ENCODE measurements around the gene PRR13. TPM values are rescaled to one million over a fixed set of nuclear protein-coding genes. Genes with fewer than 3 reads are reported as not detected.

PRR13 gene
- total RNA-seq, 4 donors from 2014 or later, result 175 to 307 (median 261) TPM

DNA sequence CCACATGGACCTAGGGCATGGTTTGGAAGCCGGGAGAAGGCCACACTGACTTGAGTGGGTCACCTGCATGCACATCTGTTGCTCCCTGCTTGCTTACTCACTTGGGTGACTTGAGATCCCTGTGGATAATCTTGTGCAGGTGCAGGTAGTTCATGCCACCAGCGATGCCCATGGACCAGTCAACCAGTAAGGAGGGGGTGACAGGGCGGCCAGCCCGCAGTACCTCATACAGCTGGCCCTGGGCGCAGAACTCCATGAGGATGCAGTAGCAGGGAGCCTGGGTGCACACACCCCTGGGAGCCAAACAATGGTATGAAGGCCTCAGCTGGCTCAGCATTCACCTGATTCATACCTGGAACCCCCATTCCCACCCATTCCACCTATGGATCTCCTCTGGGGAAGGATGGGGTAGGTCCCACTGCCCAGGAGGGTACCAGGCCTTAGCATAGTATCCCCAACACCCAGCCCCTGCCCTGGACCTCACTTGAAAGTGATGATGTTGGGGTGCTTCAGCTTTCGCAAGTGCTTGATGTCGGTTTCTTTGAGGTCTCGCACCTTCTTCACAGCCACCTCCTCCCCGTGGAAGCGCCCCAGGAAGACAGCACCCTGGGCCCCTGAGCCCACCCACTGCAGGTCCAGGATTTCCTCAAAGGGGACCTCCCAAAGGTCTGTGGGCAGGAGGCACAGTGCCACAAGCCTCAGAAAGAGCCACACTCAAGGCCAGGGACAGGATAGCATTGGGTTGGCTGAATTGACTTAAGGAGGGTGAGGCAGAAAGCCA is 44.6 kb downstream of the PRR13 start:
- H3K36me3 ChIP-seq, result peaks cover 0 to 4% (median 0%) of the 10 kb centered on the region in 4 donors
- no peak for DNase-seq
- intact Hi-C loops (cut with DNase I; ENCODE audit: low total_unique reads), result no loop called here
- no peak overlapping the region for H3K4me3 ChIP-seq
- in situ Hi-C loops (cut with MboI; ENCODE audit: low pct_ligation_motif_present in 1 of 4, low pct_unique_long_range_greater_than_20kb in 1 of 4, low sequenced_read_pairs in 3 of 4), result no loop called here
- H3K27me3 ChIP-seq, result no peaks in the 10 kb centered on the region
- TF ChIP-seq, protein P1, sequence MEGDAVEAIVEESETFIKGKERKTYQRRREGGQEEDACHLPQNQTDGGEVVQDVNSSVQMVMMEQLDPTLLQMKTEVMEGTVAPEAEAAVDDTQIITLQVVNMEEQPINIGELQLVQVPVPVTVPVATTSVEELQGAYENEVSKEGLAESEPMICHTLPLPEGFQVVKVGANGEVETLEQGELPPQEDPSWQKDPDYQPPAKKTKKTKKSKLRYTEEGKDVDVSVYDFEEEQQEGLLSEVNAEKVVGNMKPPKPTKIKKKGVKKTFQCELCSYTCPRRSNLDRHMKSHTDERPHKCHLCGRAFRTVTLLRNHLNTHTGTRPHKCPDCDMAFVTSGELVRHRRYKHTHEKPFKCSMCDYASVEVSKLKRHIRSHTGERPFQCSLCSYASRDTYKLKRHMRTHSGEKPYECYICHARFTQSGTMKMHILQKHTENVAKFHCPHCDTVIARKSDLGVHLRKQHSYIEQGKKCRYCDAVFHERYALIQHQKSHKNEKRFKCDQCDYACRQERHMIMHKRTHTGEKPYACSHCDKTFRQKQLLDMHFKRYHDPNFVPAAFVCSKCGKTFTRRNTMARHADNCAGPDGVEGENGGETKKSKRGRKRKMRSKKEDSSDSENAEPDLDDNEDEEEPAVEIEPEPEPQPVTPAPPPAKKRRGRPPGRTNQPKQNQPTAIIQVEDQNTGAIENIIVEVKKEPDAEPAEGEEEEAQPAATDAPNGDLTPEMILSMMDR (IDR thresholded peaks at IDR 0.05), result no peak
- TF ChIP-seq POLR2AphosphoS5 (IDR thresholded peaks at IDR 0.05) (peak in 1 of 3 donors; percentile 5), EP300 (IDR thresholded peaks at IDR 0.05; ENCODE audit: low read depth) (no peak), POLR2A (IDR thresholded peaks at IDR 0.05) (no peak)
- 94% methylated on average over 10 of the region's 10 CpGs; no CpG with 5 or more reads in 1 of the 2 donors for WGBS, 2 donors (ENCODE audit: low coverage in 1 of 2)
- no peaks in the 10 kb centered on the region for H3K9me3 ChIP-seq
- H3K27ac ChIP-seq, result no peak overlapping the region
- H3K4me1 ChIP-seq, result peaks cover 0 to 11% (median 7%) of the 10 kb centered on the region in 4 donors

DNA sequence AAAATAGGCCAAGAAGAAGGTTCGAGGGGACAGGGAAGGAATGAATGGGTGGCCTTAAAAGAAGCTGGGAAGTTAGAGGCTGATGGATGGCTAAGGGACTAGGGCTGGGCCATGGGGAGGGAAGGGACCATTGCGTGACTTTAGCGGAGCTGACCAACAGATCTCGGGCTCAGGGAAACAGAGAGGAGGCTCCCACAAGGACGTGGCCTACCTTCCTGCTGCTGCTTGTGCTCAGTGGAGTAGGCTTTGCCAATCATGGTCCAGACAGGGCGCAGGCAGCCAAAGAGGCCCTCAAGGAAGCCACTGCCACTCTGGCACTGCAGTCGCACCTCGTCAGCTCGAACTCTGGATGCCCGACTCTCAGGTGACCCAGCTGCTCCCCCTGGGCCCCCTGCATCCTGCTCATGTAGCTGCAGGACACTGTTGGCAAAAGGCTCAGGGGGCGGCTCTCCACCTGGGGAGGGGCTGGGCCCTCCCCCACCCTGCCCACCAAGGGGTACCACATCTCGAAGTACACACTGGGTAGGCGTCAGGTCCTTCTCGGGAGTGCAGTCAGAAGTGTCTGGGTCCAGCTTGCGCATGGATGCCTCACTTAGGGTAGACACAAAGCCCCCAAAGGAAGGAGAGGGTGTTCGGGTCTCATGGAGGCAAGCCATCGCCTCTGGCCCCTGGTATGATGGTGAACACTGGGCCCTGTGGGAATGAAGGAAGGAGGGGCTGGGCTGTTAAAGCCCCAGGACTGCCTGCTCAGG is 45.4 kb downstream of the PRR13 start:
- in situ Hi-C loops (cut with MboI; ENCODE audit: low pct_ligation_motif_present in 1 of 4, low pct_unique_long_range_greater_than_20kb in 1 of 4, low sequenced_read_pairs in 3 of 4), result no loop called here
- 83 to 100% methylated on average over 1 to 17 of the region's 17 CpGs for WGBS, 2 donors (ENCODE audit: low coverage in 1 of 2)

DNA sequence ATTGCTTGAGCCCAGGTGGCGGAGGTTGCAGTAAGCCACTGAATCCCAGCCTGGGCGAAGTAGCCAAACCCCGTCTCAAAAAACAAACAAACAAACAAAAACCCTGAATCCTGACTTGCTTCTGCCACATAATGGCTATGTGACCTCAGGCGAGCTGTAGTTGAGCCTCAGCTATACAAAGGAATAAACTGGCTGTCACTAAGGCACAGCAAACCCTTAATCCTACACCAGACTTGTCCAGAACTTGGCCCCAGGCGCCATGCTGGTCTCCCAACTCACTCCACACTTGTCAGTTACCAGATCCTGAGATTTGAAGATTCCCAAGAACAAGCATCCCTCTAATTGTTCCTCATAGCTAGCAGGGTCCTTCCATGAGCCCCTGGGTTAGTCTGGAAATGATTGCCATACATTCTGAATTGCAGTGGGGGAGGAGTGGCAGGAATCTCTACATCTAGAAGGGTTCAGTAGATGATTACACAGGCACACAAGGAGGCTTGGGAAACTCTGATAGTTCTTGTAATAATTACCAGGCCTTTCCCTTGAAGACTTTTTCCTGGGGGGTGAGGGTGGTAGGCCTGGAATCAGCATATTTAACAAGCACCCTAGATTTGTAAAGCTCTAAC is 47.8 kb downstream of the PRR13 start:
- WGBS, 2 donors (ENCODE audit: low coverage in 1 of 2), result 95% methylated on average over 5 of the region's 5 CpGs; no CpG with 5 or more reads in 1 of the 2 donors
- no peaks in the 10 kb centered on the region for H3K9me3 ChIP-seq
- H3K4me1 ChIP-seq, result peaks cover 9 to 21% (median 14%) of the 10 kb centered on the region in 4 donors
- no peaks in the 10 kb centered on the region for H3K27me3 ChIP-seq
- in situ Hi-C loops (cut with MboI; ENCODE audit: low pct_ligation_motif_present in 1 of 4, low pct_unique_long_range_greater_than_20kb in 1 of 4, low sequenced_read_pairs in 3 of 4) (no loop called here), intact Hi-C loops (cut with DNase I; ENCODE audit: low total_unique reads) (loop anchor here (2.0 kb wide), 1 partner anchor 19 kb away; no protein-coding TSS in a partner anchor)
- no peak for DNase-seq
- H3K4me3 ChIP-seq, result no peak overlapping the region
- no peaks in the 10 kb centered on the region for H3K36me3 ChIP-seq
- H3K27ac ChIP-seq, result no peak overlapping the region
- no peak for TF ChIP-seq POLR2A (IDR thresholded peaks at IDR 0.05)
- TF ChIP-seq, protein P1 (IDR thresholded peaks at IDR 0.05), result no peak
- TF ChIP-seq POLR2AphosphoS5 (IDR thresholded peaks at IDR 0.05), result no peak
- no peak for TF ChIP-seq EP300 (IDR thresholded peaks at IDR 0.05; ENCODE audit: low read depth)

More for the DNA sequence above, 45.4 kb downstream of the PRR13 start:
- TF ChIP-seq POLR2AphosphoS5 (IDR thresholded peaks at IDR 0.05) (peak in 1 of 3 donors; percentile 12), EP300 (IDR thresholded peaks at IDR 0.05; ENCODE audit: low read depth) (no peak), POLR2A (IDR thresholded peaks at IDR 0.05) (no peak)
- H3K27me3 ChIP-seq, result no peaks in the 10 kb centered on the region
- no peak overlapping the region for H3K4me3 ChIP-seq
- H3K27ac ChIP-seq, result no peak overlapping the region
- peaks cover under 1 to 11% (median 9%) of the 10 kb centered on the region in 4 donors for H3K4me1 ChIP-seq
- H3K36me3 ChIP-seq, result no peaks in the 10 kb centered on the region
- H3K9me3 ChIP-seq, result no peaks in the 10 kb centered on the region
- intact Hi-C loops (cut with DNase I; ENCODE audit: low total_unique reads), result no loop called here
- DNase-seq, result no peak

- H3K27me3 ChIP-seq, result no peaks in the 10 kb centered on the region
- DNase-seq, result no peak
- peaks cover 14 to 37% (median 22%) of the 10 kb centered on the region in 4 donors for H3K4me1 ChIP-seq
- in situ Hi-C loops (cut with MboI; ENCODE audit: low pct_ligation_motif_present in 1 of 4, low pct_unique_long_range_greater_than_20kb in 1 of 4, low sequenced_read_pairs in 3 of 4), result no loop called here
- intact Hi-C loops (cut with DNase I; ENCODE audit: low total_unique reads), result no loop called here
- WGBS, 2 donors (ENCODE audit: low coverage in 1 of 2), result 73% methylated on average over 20 of the region's 20 CpGs; no CpG with 5 or more reads in 1 of the 2 donors
- H3K9me3 ChIP-seq, result no peaks in the 10 kb centered on the region
- H3K27ac ChIP-seq, result peak overlapping the region; percentile 75 to 90 (median 86)
- H3K36me3 ChIP-seq, result no peaks in the 10 kb centered on the region
- H3K4me3 ChIP-seq, result peak overlapping the region in 2 of 4 donors; percentile 54 to 67
- TF ChIP-seq POLR2AphosphoS5 (IDR thresholded peaks at IDR 0.05) (no peak), EP300 (IDR thresholded peaks at IDR 0.05; ENCODE audit: low read depth) (no peak)
These were observed 50.7 kb downstream of the PRR13 start for GRCh38 chr12:53492188-53492587.

All from transverse colon (tissue), 4 donors.